GM21526 (cell line): ENCODE data around the gene BMF.
"Not testable (repeated sequence)": the region's sequence is repeated elsewhere in the genome, so short reads cannot be mapped to it uniquely, and the experiment has no call there.

ENCODE experiments used
- ATAC-seq: cut with Tn5 transposase; IDR thresholded peaks from one replicate; pipeline ENCODE4 v1.9.1; 2021; ENCODE audit warnings: moderate library complexity; ENCODE audit not compliant: unreplicated experiment, low FRiP score

Gene BMF

GRCh38 chr15:40130118-40130517 lies 21.4 kb upstream of the BMF start:
- ATAC-seq, result no peak

- ATAC-seq, result no peak
Observed at GRCh38 chr15:40128766-40129660, 20.3 kb upstream of the BMF start.

GRCh38 chr15:40125950-40126349 lies 17.3 kb upstream of the BMF start:
- ATAC-seq, result no peak

GRCh38 chr15:40124807-40125285 lies 16.2 kb upstream of the BMF start:
- not testable (repeated sequence) for ATAC-seq

GRCh38 chr15:40124333-40124732 lies 15.7 kb upstream of the BMF start:
- ATAC-seq, result not testable (repeated sequence)

GRCh38 chr15:40123863-40124262 lies 15.2 kb upstream of the BMF start:
- not testable (repeated sequence) for ATAC-seq

GRCh38 chr15:40122989-40123388 lies 14.3 kb upstream of the BMF start:
- not testable (repeated sequence) for ATAC-seq

GRCh38 chr15:40121911-40122638 lies 13.4 kb upstream of the BMF start:
- no peak for ATAC-seq

- ATAC-seq, result no peak
Observed at GRCh38 chr15:40118473-40118872, 9.8 kb upstream of the BMF start.

- ATAC-seq, result peak; percentile 82
Observed at GRCh38 chr15:40115670-40116093, 7.0 kb upstream of the BMF start.

GRCh38 chr15:40115106-40115505 lies 6.4 kb upstream of the BMF start:
- ATAC-seq, result not testable (repeated sequence)

GRCh38 chr15:40114218-40114617 lies 5.5 kb upstream of the BMF start:
- no peak for ATAC-seq

- no peak for ATAC-seq
Observed at GRCh38 chr15:40112789-40113188, 4.1 kb upstream of the BMF start.

- ATAC-seq, result no peak
Observed at GRCh38 chr15:40111888-40112287, 3.2 kb upstream of the BMF start.

GRCh38 chr15:40110866-40111550 lies 2.3 kb upstream of the BMF start:
- no peak for ATAC-seq

GRCh38 chr15:40108061-40108854 lies 421 bp downstream of the BMF start:
- ATAC-seq, result no peak

- ATAC-seq, result peak; percentile 37
Observed at GRCh38 chr15:40106203-40107161, 2.2 kb downstream of the BMF start.

GRCh38 chr15:40105517-40106202 lies 3.0 kb downstream of the BMF start:
- no peak for ATAC-seq
